HT1080 (cell line): ENCODE results near the gene WNK2. TPM values are rescaled to one million over a fixed set of nuclear protein-coding genes. Genes with fewer than 3 reads are reported as not detected.
"Not testable (repeated sequence)": the region's sequence is repeated elsewhere in the genome, so short reads cannot be mapped to it uniquely, and the experiment has no call there.

Source experiments
- DNase-seq: peaks from one replicate; pipeline ENCODE4 v3.0.0-alpha.2; 2015; ENCODE audit warnings: low read depth
- total RNA-seq: library from RNA; depleted of rRNA; stranded (reverse); fragments of >200 nt; shearing (Covaris generic); gene quantifications from 2 replicates; pipeline ENCODE4 v1.2.3, GENCODE V29; 2014

The WNK2 gene
- total RNA-seq, 1 experiment from 2014 or later: not detected

GRCh38 chr9:93325307-93326035, 141.5 kb downstream of the WNK2 start:
- no peak for DNase-seq

GRCh38 chr9:93326056-93326455, 142.1 kb downstream of the WNK2 start:
- no peak for DNase-seq

DNA sequence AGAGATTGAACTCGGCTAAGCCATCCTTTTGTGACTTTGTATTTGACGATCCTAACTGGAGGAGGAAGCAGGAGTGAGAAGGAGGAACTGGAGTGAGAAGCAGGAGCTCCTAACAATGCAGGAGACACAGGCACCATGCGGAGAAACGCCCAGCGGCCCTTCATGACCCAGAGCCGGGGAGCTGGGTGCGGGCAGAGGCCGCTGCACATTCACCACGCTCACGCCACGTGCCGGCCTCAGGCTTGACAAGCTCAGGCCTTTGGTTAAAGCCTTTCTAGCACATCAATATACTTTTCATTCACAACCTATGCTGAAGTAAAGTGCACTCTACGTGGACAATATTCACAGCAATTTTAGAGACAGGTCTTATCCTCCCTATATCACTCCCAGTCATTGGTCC, 142.7 kb downstream of the WNK2 start:
- DNase-seq: no peak

DNA sequence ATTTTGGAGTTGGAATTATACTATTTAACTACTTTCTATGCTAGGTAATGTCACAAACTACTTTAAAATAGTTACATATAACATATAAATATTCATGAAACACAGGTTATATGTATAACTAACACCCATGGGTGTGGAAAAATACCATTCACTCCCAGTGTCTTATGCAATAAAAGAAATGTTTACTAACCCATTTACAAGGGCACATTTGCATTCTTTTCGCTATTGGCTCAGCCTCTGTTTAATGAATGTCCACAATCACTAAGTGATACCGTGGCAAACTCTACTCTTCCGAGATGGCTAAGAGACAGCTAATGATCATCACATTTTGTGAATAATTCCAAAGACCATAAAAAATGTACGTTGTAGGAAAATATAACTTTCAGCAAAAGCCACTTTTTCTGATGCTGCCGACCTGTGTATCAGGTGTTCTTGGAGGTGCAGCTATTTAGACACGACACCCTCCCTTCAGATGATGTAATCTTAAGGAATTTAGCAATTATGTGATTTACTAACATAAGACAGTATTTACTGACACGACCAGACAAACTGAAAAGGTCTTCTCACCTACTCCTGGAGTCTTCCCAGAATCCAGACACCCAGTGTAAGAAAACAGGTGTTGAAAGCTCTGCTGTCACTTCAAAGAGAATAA, 145.8 kb downstream of the WNK2 start:
- no peak for DNase-seq

DNA sequence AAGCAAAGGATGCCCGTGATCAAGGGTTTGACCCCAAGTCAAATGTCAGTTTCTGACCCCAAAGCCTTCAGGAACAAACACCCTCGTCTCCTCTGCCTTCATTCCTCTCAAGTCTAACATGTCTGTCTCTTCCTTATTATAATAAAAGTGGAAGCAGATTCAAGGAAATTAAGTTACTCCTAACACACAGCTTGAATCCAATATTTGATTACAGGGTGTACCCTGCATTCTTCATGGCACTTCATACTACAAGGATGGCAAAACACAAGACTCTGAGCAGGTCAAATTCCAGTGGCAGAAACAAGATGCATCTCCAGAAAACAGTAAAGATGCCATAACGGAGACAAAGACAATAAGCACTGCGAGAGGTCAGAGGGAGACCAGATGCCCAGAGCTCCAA, 148.4 kb downstream of the WNK2 start:
- DNase-seq: no peak

DNA sequence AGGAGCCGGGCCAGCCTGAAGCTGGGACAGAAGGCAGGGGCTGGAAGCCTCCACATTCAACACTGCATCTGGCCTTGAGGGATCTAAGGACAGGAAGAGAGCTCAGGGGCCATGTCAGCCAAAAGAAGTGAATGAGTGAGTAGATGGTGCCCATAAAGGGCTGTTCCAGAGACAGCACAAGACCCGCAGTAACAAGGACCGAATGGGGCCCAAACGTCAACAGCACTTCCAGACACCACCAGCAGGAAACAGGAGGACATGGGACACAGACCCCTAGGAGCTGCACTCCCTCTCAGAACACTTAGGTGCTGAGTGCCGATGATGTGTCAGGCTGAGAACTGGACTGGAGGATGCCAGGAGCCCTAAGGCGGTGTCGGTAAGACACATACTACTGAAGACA, 152.8 kb downstream of the WNK2 start:
- DNase-seq: no peak

GRCh38 chr9:93338196-93338595, 154.3 kb downstream of the WNK2 start:
- not testable (repeated sequence) for DNase-seq

DNA sequence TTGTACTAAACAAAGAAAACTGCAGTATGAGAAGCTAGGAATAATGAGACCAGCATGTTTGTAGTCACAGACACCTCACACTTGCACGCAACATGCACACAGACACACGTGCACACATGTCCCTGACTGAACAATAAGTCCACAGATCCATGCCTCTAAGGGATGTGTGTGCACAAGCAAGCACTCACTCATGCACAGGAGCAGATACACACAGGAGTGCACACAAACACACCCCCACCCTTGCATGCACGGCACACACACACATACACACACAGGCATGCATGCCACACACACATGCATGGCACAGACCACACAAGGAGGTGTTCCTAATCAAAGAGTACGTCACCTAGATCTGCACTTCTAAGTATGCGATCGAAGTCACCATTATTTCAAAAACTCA, 156.2 kb downstream of the WNK2 start:
- DNase-seq: no peak

DNA sequence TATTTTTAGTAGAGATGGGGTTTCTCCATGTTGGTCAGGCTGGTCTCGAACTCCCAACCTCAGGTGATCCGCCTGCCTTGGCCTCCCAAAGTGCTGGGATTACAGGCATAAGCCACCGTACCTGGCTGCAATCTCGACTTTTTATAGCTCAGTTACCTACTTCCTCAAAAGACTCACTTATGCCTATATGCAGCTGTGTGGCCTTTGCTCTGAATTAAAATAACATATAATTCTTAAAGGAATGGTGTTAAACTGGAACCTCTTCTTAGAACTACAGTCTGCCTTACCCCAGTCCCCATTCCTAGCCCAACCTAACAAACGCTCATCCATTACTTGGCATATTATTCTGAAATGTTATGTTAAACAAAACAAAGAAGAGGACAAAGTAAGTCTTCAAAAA, 157.9 kb downstream of the WNK2 start:
- DNase-seq: not testable (repeated sequence)

DNA sequence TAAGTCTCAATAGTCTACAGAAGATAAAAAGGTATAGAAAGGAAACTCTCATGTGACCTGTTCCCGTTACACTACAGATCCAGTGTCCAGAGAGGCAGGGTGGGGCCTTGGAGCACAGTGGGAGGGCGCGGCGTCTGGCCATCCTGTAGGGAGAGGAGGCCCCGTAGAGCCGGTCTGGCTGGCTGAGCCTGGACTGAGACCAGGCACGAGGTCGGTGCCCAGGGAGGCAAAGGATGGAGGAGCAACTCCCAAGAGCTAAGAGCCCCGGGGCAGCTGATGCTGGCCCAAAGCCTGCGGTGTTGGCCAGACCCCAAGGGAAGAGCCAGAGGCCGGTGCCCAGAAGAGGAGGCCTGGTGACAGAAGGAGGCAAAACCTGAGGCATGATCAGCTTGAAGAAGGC, 158.5 kb downstream of the WNK2 start:
- DNase-seq: not testable (repeated sequence)

GRCh38 chr9:93343663-93344062, 159.7 kb downstream of the WNK2 start:
- DNase-seq: no peak

DNA sequence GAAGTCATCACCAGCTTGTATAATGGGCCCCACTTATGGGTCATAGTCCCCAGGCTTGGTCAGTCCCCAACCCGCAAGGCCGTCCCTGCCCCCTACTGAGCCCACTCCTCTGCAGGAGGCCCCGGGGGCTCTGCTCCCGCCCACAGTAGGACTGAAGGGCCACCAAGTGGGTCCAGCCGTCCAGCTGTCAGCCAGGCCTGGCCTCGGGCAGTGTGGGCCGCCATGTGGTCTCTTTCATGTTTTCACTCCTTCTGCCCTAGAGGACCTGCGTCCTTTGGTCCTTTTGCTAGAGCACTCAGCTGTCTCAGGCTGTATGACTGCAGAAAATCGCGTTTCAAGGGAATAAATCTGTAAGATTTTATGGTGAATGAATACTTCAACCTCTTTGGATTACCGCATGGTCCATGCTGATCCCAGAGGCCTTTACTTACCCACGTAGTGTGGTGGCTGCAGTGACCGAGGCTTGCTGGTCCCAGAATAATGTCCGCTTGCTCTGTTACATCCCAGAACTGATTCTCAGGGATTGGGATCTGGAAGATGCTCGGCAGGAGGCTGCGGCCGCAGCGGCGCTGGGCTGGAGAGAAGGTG, 161.8 kb downstream of the WNK2 start:
- no peak for DNase-seq

DNA sequence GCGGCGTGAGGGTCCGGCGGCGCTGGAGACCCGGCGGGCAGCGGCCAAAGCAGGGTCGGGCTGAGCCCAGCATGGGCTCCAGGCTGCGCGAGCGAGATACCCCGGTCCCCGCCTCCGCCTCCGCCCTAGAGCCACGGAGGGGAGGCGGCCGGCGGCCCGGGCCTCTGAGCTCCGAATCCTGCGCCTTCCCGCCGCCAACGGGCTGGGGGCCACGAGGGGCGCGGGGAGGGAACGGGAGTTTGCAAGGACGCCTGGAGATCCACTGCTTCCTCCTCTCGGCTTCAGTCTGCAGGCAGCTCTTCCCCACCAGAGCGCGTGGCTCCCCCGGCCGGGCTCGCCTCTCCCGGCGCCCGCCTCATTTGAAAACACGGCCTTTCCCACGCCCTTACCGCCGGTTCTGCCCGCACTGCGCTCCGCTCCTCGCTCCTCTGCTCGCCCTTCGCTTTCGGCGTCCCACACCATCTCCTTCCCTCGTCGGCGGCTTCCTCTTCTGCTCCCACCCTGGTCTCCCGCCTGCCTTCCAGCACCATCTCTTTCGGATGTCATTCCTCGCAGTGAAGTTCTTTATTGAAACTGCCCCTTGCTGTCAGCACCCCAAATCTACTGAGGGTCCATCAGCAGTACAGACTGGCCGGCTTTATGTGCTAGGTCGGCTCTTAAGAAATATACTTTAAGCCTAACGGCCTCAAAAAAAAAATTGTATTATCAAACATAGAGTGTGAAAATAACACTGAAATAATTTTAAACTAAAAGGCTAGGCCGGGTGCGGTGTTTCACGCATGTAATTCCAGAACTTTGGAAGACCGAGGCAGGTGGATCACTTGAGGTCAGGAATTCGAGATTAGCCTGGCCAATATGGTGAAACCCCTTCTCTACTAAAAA, 162.5 kb downstream of the WNK2 start:
- DNase-seq: no peak

DNA sequence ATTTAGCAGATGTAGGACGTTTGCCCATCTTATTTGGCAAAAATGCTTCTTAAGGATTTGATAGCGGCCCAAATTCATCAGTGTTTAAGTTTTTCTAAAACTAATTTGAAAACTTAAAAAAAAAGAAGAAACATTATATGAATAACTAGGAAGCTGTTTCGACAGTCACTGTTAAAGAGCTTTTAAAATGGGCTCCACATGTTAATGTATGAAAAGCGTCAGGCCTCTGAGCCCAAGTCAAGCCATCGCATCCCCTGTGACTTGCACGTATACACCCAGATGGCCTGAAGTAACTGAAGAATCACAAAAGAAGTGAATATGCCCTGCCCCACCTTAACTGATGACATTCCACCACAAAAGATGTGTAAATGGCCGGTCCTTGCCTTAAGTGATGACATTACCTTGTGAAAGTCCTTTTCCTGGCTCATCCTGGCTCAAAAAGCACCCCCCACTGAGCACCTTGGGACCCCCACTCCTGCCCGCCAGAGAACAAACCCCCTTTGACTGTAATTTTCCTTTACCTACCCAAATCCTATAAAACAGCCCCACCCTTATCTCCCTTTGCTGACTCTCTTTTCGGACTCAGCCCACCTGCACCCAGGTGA, 163.5 kb downstream of the WNK2 start:
- not testable (repeated sequence) for DNase-seq

DNA sequence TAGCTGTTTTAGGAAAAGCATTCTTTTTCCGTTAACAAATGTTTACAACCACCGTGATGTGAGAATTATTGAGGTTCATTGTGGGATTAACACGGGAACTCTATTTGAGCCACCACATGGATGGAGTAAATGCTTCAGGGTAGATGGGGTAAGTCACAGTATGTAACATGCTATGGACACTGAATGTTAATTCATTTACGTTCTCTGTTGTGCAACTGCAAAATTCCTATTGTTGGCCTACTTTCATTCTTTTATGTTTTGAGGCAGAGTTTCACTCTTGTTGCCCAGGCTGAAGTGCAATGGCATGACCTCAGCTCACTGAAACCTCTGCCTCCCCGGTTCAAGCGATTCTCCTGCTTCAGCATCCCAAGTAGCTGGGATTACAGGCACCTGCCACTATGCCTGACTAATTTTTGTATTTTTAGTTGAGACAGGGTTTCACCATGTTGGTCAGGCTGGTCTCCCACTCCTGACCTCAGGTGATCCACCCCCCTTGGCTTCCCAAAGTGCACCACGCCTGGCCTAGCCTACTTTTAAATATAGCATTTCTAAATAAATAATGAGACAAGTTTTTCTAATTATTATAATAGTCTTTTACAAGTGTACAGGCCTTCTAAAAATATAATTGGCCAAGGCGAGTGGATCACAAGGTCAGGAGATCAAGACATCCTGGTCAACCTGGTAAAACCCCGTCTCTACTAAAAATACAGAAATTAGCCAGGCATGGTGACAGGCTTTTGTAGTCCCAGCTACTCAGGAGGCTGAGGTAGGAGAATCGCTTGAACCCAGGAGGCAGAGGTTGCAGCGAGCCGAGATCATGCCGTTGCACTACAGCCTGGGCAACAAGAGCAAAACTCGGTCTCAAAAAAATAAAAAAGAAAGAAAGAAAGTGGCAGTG, 169.7 kb downstream of the WNK2 start:
- not testable (repeated sequence) for DNase-seq

GRCh38 chr9:93354451-93354850, 170.5 kb downstream of the WNK2 start:
- DNase-seq: peak; percentile 15

DNA sequence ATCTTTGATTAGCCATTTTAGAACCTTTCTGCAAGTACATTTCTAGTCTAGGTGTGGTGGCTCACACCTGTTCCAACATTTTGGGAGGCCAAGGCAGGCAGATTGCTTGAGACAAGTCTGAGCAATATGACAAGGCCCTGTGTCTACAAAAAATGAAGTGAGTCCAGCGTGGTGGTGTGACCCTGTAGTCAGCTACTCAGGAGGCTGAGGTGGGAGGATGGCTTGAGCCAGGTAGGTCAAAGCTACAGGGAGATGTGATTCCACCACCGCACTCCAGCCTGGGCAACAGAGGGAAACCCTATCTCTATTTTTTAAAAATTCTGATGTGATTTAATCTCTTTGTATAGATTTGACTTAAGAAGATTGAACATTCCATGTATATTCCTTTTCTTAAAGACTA, 171.9 kb downstream of the WNK2 start:
- no peak for DNase-seq

DNA sequence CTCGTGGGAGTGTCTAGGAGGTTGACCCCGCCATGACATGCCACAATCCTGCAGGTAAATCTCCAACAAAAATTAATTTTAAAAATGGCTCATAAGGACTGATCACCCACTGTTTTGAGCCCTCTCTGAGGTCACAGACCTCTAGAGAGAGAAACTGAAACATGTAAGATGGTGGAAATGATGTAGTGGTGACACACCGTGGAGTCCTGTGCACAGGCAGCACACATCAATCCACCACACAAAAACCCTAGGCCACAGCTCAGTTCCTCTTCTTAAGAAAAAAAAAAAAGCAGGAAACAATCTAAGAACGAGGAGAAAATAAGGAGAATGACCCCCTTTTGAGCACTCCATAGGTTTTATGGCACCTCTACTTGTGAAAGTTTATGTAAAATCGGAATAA, 173.7 kb downstream of the WNK2 start:
- DNase-seq: no peak

GRCh38 chr9:93359907-93360306, 176.0 kb downstream of the WNK2 start:
- not testable (repeated sequence) for DNase-seq

- no peak for DNase-seq
Measured at GRCh38 chr9:93361995-93362394, 178.1 kb downstream of the WNK2 start.
